NK-92 (cell line): ENCODE data around the gene HGS.

Source experiments
- DNase-seq: peaks from one replicate; lab custom pipeline; 2025; ENCODE audit not compliant: unreplicated experiment; lab: John Stamatoyannopoulos, UW

HGS gene

GRCh38 chr17:81685108-81685507, 1.3 kb downstream of the HGS start:
- DNase-seq = no peak

GRCh38 chr17:81686614-81687013, 2.8 kb downstream of the HGS start:
- no peak for DNase-seq

- DNase-seq = no peak
These were observed 4.1 kb downstream of the HGS start for GRCh38 chr17:81687770-81688541.

- no peak for DNase-seq
These were observed 4.8 kb downstream of the HGS start for GRCh38 chr17:81688616-81689015.

GRCh38 chr17:81690066-81690465, 6.3 kb downstream of the HGS start:
- no peak for DNase-seq

GRCh38 chr17:81690549-81690948, 6.7 kb downstream of the HGS start:
- DNase-seq = no peak

- DNase-seq = no peak
These were observed 7.4 kb downstream of the HGS start for GRCh38 chr17:81691196-81691595.

GRCh38 chr17:81691608-81692007, 7.8 kb downstream of the HGS start:
- no peak for DNase-seq

GRCh38 chr17:81693509-81694210, 9.8 kb downstream of the HGS start:
- DNase-seq = no peak

- DNase-seq = no peak
These were observed 11.0 kb downstream of the HGS start for GRCh38 chr17:81694810-81695209.

- DNase-seq = no peak
These were observed 11.4 kb downstream of the HGS start for GRCh38 chr17:81695211-81695610.

GRCh38 chr17:81695801-81696200, 12.0 kb downstream of the HGS start:
- no peak for DNase-seq

GRCh38 chr17:81696218-81696941, 12.6 kb downstream of the HGS start:
- no peak for DNase-seq

GRCh38 chr17:81697261-81698044, 13.6 kb downstream of the HGS start:
- no peak for DNase-seq

- DNase-seq = no peak
These were observed 16.8 kb downstream of the HGS start for GRCh38 chr17:81700353-81701287.

GRCh38 chr17:81701288-81702071, 17.7 kb downstream of the HGS start:
- no peak for DNase-seq

GRCh38 chr17:81702934-81703746, 19.3 kb downstream of the HGS start, which contains the start of gene MRPL12:
TSS of gene MRPL12 (plus strand) at chr17:81703367. CDS start at chr17:81703502, 135 bp downstream.
- DNase-seq = peak; percentile 18
